Mesenchymal stem cell (in vitro differentiated cells and primary cell): Measurements from ENCODE around the gene GHRHR.
A peak's percentile ranks its signal among the peaks of the same experiment; 100 is the strongest.

Source experiments
- DNase-seq: peaks from one replicate; pipeline ENCODE4 v3.0.0-alpha.2; 2013
- H2AFZ ChIP-seq: one replicate; pipeline ENCODE4 v1.6.1; 2013; ENCODE audit warnings: low read depth, mild to moderate bottlenecking, control low read depth, inconsistent platforms, low read length, moderate library complexity
- H2AK5ac ChIP-seq: 2 replicates; pipeline ENCODE4 v1.6.1; 2013; ENCODE audit warnings: low read length, moderate library complexity, mild to moderate bottlenecking, inconsistent platforms; ENCODE audit not compliant: severe bottlenecking
- H2BK120ac ChIP-seq: one replicate; pipeline ENCODE4 v1.6.1; 2013; ENCODE audit warnings: low read depth, mild to moderate bottlenecking, inconsistent platforms, low read length, moderate library complexity
- H2BK12ac ChIP-seq, 2 experiments: one replicate each; pipeline ENCODE4 v1.6.1; 2013; ENCODE audit warnings: inconsistent platforms in 2 of 2, low read length in 2 of 2, mild to moderate bottlenecking in 2 of 2, moderate library complexity in 2 of 2, control low read depth in 1 of 2
- H2BK15ac ChIP-seq: one replicate; pipeline ENCODE4 v1.6.1; 2013; ENCODE audit warnings: mild to moderate bottlenecking, low read depth, inconsistent platforms; ENCODE audit not compliant: poor library complexity, severe bottlenecking
- H2BK5ac ChIP-seq: 2 replicates; pipeline ENCODE4 v1.6.1; 2013; ENCODE audit warnings: low read depth, mild to moderate bottlenecking, low read length, control low read depth, inconsistent platforms; ENCODE audit not compliant: poor library complexity, severe bottlenecking
- H3K14ac ChIP-seq, 2 experiments: one replicate each; pipeline ENCODE4 v1.6.1; 2013; ENCODE audit warnings: inconsistent platforms in 2 of 2, low read length in 2 of 2, control low read depth in 1 of 2, mild to moderate bottlenecking in 1 of 2, moderate library complexity in 1 of 2
- H3K18ac ChIP-seq, 2 experiments: one replicate each; pipeline ENCODE4 v1.6.1; 2013; ENCODE audit warnings: inconsistent platforms in 2 of 2, low read length in 2 of 2, control low read depth in 1 of 2, low read depth in 1 of 2, mild to moderate bottlenecking in 1 of 2
- H3K23ac ChIP-seq, 2 experiments: one replicate each; pipeline ENCODE4 v1.6.1; 2013; ENCODE audit warnings: inconsistent platforms in 2 of 2, low read length in 2 of 2, mild to moderate bottlenecking in 2 of 2, moderate library complexity in 2 of 2, control low read depth in 1 of 2
- H3K27ac ChIP-seq: 2 replicates; pipeline ENCODE4 v1.5.1; 2013; ENCODE audit warnings: mild to moderate bottlenecking, moderate library complexity, low read length, control low read depth, inconsistent platforms; ENCODE audit not compliant: poor library complexity, severe bottlenecking
- H3K27me3 ChIP-seq, 2 experiments: 2 replicates each; pipeline versions ENCODE4 v1.6.1 to v1.7.0; 2013; ENCODE audit warnings: low read length in 2 of 2, mild to moderate bottlenecking in 2 of 2, moderate library complexity in 2 of 2, control low read depth in 1 of 2, inconsistent platforms in 1 of 2; ENCODE audit not compliant: control insufficient read depth in 1 of 2, insufficient read depth in 1 of 2
- H3K36me3 ChIP-seq, 2 experiments: 2 replicates each; pipeline versions ENCODE4 v1.6.1 to v1.7.0; 2013; ENCODE audit warnings: low read length in 2 of 2, control low read depth in 1 of 2, inconsistent platforms in 1 of 2, low read depth in 1 of 2, mild to moderate bottlenecking in 1 of 2; ENCODE audit not compliant: insufficient read depth in 2 of 2, control insufficient read depth in 1 of 2
- H3K4ac ChIP-seq, 2 experiments: one replicate each; pipeline ENCODE4 v1.6.1; 2013; ENCODE audit warnings: inconsistent platforms in 2 of 2, low read length in 2 of 2, mild to moderate bottlenecking in 2 of 2, moderate library complexity in 2 of 2, control low read depth in 1 of 2, low read depth in 1 of 2
- H3K4me1 ChIP-seq: 2 replicates; pipeline ENCODE4 v1.6.1; 2013; ENCODE audit warnings: low read depth, low read length, control low read depth; ENCODE audit not compliant: control insufficient read depth, insufficient read depth
- H3K4me2 ChIP-seq: 2 replicates; pipeline ENCODE4 v1.6.1; 2013; ENCODE audit warnings: low read length, mild to moderate bottlenecking, inconsistent platforms; ENCODE audit not compliant: poor library complexity, severe bottlenecking
- H3K4me3 ChIP-seq, 2 experiments: 2 replicates each; pipeline versions ENCODE4 v1.5.1 to v1.7.0; 2013; ENCODE audit warnings: low read length in 2 of 2, mild to moderate bottlenecking in 2 of 2, control low read depth in 1 of 2, low read depth in 1 of 2; ENCODE audit not compliant: insufficient read depth in 1 of 2
- H3K79me1 ChIP-seq: replicated peaks from 2 replicates; pipeline ENCODE4 v1.6.1; 2013; ENCODE audit warnings: mild to moderate bottlenecking, control low read depth, low read length, inconsistent platforms; ENCODE audit not compliant: poor library complexity, severe bottlenecking
- H3K9ac ChIP-seq: 2 replicates; pipeline ENCODE4 v1.7.0; 2013; ENCODE audit warnings: mild to moderate bottlenecking, low read length, moderate library complexity
- H3K9me3 ChIP-seq: 2 replicates; pipeline ENCODE4 v1.7.0; 2013; ENCODE audit warnings: mild to moderate bottlenecking, low read length; ENCODE audit not compliant: control insufficient read depth
- H4K8ac ChIP-seq: one replicate; pipeline ENCODE4 v1.6.1; 2013; ENCODE audit warnings: inconsistent platforms, mild to moderate bottlenecking, low read length, moderate library complexity
- H4K91ac ChIP-seq: one replicate; pipeline ENCODE4 v1.6.1; 2013; ENCODE audit warnings: mild to moderate bottlenecking, low read length, inconsistent platforms
- WGBS: methylation state at CpG from one replicate; pipeline ENCODE4 v1.1.7; 2013; ENCODE audit warnings: mixed read lengths; 5-methylcytosine and 5-hydroxymethylcytosine counted together

The GHRHR gene

DNA sequence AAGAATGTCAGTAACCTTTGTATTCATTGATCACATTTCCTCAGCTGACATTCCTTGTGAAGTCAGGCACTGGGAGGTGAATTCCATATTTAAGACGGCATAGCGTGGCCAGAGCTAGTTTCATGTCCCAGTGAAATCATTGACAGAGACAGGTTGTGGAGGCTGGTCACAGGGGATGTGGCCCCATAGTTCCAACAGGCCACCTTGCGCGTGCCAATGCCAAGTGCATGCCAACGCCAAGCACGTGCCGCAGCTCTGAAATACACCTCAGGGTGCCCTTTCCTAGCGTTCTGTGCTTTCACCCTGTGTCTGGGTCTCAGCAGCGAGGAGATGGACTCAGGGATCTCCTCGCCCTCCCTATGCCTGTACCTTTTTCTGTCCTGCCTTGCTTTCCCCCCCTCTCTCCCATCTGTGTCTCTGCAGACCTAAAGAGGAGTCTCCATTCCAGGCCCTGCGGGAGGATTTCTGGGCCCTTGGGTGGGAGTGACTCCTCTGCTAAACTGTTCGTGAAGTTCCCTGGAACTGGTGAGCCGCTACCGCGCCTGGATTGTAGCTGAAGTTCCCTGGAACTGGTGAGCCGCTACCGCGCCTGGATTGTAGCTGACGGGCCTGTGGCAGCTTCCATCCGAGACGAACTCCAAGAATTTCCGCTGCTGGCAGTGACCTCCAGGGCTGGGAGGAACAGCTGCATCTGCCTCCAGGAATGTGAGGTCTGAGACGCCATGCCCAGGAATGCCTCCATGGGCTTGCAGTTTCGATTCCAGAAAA is 32.4 kb upstream of the GHRHR start:
- Histone ChIP-seq H3K4me3 (no peak overlapping the region), H3K36me3 (peaks cover 0 to 7% of the 10 kb centered on the region in 2 experiments), H3K27me3 (no peaks in the 10 kb centered on the region), H2BK120ac (no peak overlapping the region), H2AK5ac (peak overlapping the region; percentile 98), H3K4me2 (no peak overlapping the region), H2BK5ac (peak overlapping the region; percentile 99), H3K9me3 (peaks cover 10% of the 10 kb centered on the region), H3K9ac (peak overlapping the region; percentile 38), H4K8ac (peak overlapping the region; percentile 24), H2AFZ (peak overlapping the region; percentile 24), H3K79me1 (no peaks in the 10 kb centered on the region), H3K18ac (peak overlapping the region in 1 of 2 experiments; percentile 88), H2BK12ac (peak overlapping the region in 1 of 2 experiments; percentile 93), H3K27ac (peak overlapping the region; percentile 100), H3K4ac (peak overlapping the region in 1 of 2 experiments; percentile 29), H3K4me1 (peaks cover 46% of the 10 kb centered on the region), H4K91ac (peak overlapping the region; percentile 22), H3K14ac (peak overlapping the region in 1 of 2 experiments; percentile 90), H2BK15ac (no peak overlapping the region), H3K23ac (peak overlapping the region in 1 of 2 experiments; percentile 32)
- DNase-seq: peak; percentile 45
- 73% methylated on average over 24 of the region's 24 CpGs for WGBS

DNA sequence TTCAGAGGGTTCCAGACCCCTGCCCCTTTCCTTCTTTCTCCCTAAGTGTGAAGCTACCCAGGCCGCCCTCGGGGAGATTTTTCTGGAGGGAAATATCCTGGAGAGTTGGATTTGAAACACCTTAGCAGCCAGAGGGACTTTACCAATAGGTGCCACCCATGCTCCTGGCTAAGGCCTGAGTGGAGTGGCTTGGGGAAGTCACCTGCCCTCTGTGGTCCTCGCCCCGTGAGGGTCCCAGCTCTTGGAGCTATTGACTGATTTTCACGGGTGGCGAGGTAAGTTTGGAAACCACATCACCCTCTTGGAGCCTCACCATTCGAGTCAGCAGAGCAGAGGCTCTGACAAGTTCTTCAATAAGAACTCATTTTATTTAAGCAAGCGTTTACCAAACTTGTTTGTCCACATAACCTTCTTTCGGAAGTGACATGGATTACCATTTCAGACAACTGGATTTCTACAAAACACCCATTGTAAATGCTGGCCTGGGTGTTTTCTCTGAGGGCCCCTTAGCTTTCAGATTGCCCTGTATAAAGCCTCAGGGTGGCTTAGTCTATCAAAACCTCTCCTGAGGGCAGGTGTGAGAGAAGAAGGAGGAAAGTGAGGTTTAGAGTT is 31.7 kb upstream of the GHRHR start:
- Histone ChIP-seq H3K27me3 (peaks cover 0 to 3% of the 10 kb centered on the region in 2 experiments), H2AK5ac (peak overlapping the region; percentile 89), H3K18ac (no peak overlapping the region), H3K23ac (no peak overlapping the region), H3K14ac (no peak overlapping the region), H3K4me2 (no peak overlapping the region), H3K36me3 (peaks cover 0 to 3% of the 10 kb centered on the region in 2 experiments), H2BK15ac (no peak overlapping the region), H2BK12ac (peak overlapping the region in 1 of 2 experiments; percentile 21), H2BK120ac (no peak overlapping the region), H3K9me3 (peaks cover 6% of the 10 kb centered on the region), H4K8ac (no peak overlapping the region), H3K9ac (peak overlapping the region; percentile 38), H3K79me1 (no peaks in the 10 kb centered on the region), H2BK5ac (peak overlapping the region; percentile 99), H3K4ac (no peak overlapping the region), H3K27ac (peak overlapping the region; percentile 100), H4K91ac (no peak overlapping the region), H3K4me1 (peaks cover 49% of the 10 kb centered on the region), H3K4me3 (no peak overlapping the region), H2AFZ (no peak overlapping the region)
- DNase-seq: no peak
- WGBS: 93% methylated on average over 9 of the region's 9 CpGs

DNA sequence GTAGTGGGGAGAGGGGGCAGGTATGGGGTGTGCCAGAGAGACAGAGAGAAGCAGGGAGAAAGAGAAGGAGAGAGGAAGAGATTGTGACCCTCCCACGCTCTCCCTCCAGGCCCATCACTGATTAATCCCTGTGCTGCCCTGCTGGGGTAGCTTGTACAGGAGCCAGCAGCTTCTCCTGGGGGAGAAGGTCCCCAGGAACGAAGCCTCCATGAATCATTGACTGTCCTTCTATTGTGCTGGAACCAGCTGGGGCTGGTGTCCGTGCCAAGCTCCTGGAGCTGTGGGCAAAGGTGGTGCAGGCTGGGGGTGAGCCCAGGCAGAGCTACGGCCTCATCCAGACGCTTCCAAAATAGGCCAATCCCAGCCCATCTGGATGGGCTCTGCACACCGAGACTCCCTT is 31.2 kb upstream of the GHRHR start:
- H2AFZ ChIP-seq: no peak overlapping the region
- WGBS: 85% methylated on average over 6 of the region's 6 CpGs
- DNase-seq: no peak
- H3K4ac ChIP-seq: no peak overlapping the region
- peaks cover 50% of the 10 kb centered on the region for H3K4me1 ChIP-seq
- peak overlapping the region; percentile 96 for H2AK5ac ChIP-seq
- H3K27me3 ChIP-seq: peaks cover 0 to 7% of the 10 kb centered on the region in 2 experiments
- H2BK15ac ChIP-seq: no peak overlapping the region
- H3K4me3 ChIP-seq: no peak overlapping the region
- H3K4me2 ChIP-seq: no peak overlapping the region
- no peaks in the 10 kb centered on the region for H3K36me3 ChIP-seq
- no peak overlapping the region for H3K23ac ChIP-seq
- H3K9me3 ChIP-seq: peaks cover under 1% of the 10 kb centered on the region
- H3K27ac ChIP-seq: peak overlapping the region; percentile 100
- no peak overlapping the region for H3K9ac ChIP-seq
- H4K91ac ChIP-seq: peak overlapping the region; percentile 16
- H4K8ac ChIP-seq: no peak overlapping the region
- H2BK5ac ChIP-seq: peak overlapping the region; percentile 99
- H3K18ac ChIP-seq: no peak overlapping the region
- H2BK12ac ChIP-seq: peak overlapping the region in 1 of 2 experiments; percentile 12
- no peak overlapping the region for H2BK120ac ChIP-seq
- H3K14ac ChIP-seq: no peak overlapping the region
- H3K79me1 ChIP-seq: no peaks in the 10 kb centered on the region
